Fibroblast of lung (primary cell): ENCODE data around the gene CFLAR.

ENCODE experiments used
- EZH2 ChIP-seq: IDR thresholded peaks from 2 replicates; pipeline ENCODE4 v1.5.1; 2012; ENCODE audit warnings: low read length, control low read depth, mild to moderate bottlenecking; ENCODE audit errors: missing control alignments
- TF ChIP-seq, protein P1 (sequence below), 2 donors: IDR thresholded peaks in 1 of 2; conservative IDR thresholded peaks in 1 of 2; 1 replicate in 1 of 2; 2 replicates in 1 of 2; pipeline ENCODE4 v1.5.1; 2011 to 2012; ENCODE audit warnings: low read length in 2 of 2, control low read depth in 1 of 2, inconsistent platforms in 1 of 2, low read depth in 1 of 2, mild to moderate bottlenecking in 1 of 2

GRCh38 chr2:201215963-201216362 lies 100.0 kb downstream of the CFLAR start:
- TF ChIP-seq, protein P1, sequence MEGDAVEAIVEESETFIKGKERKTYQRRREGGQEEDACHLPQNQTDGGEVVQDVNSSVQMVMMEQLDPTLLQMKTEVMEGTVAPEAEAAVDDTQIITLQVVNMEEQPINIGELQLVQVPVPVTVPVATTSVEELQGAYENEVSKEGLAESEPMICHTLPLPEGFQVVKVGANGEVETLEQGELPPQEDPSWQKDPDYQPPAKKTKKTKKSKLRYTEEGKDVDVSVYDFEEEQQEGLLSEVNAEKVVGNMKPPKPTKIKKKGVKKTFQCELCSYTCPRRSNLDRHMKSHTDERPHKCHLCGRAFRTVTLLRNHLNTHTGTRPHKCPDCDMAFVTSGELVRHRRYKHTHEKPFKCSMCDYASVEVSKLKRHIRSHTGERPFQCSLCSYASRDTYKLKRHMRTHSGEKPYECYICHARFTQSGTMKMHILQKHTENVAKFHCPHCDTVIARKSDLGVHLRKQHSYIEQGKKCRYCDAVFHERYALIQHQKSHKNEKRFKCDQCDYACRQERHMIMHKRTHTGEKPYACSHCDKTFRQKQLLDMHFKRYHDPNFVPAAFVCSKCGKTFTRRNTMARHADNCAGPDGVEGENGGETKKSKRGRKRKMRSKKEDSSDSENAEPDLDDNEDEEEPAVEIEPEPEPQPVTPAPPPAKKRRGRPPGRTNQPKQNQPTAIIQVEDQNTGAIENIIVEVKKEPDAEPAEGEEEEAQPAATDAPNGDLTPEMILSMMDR (conservative IDR thresholded peaks at IDR 0.05 in 1 of 2, IDR thresholded peaks at IDR 0.05 in 1 of 2; ENCODE audit: low read depth in 1 of 2, low read length in 2 of 2): no peak
- no peak for TF ChIP-seq EZH2
